Right lobe of liver (tissue), 4 donors: ENCODE results near the gene PCBP4.

Experiments used
- POLR2A ChIP-seq: fragments of 450-650 bp; IDR thresholded peaks from one replicate; pipeline ENCODE4 v1.6.1; 2017; ENCODE audit warnings: antibody characterized with exemption, mild to moderate bottlenecking
- TF ChIP-seq, protein P1 (sequence below), 4 donors: fragments of 200-600 bp in 3 of 4; fragments of 450-650 bp in 1 of 4; IDR thresholded peaks; one replicate each; pipeline versions ENCODE4 v1.5.1 to v1.8.0; 2016 to 2022; ENCODE audit warnings: antibody characterized with exemption in 4 of 4, mild to moderate bottlenecking in 2 of 4
- donor health status: DM: no; HTN: no; CAD: no.
- donor health status: DM: no; HTN: no; CAD: no.
- donor health status: DM: no; HTN: yes; CAD: no.

DNA sequence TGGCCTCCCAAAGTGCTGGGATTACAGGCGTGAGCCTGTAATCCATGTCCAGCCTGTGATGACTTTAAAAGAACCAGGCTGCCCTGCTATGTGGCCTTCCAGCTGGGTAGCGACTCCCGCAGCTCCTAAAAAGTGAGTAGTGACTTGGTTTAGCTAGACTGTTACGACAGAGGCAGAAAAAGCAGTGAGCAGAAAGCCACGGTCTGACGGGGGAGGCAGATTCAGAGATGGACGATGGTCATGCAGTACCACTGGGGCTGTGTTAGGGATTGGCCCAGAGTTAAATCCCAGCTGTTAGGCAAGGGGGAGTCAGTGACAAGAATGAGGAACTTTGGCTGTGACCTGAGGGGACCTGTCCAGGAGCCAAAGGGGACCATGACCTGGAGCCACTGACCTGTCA lies 31.5 kb upstream of the PCBP4 start:
- TF ChIP-seq, protein P1, sequence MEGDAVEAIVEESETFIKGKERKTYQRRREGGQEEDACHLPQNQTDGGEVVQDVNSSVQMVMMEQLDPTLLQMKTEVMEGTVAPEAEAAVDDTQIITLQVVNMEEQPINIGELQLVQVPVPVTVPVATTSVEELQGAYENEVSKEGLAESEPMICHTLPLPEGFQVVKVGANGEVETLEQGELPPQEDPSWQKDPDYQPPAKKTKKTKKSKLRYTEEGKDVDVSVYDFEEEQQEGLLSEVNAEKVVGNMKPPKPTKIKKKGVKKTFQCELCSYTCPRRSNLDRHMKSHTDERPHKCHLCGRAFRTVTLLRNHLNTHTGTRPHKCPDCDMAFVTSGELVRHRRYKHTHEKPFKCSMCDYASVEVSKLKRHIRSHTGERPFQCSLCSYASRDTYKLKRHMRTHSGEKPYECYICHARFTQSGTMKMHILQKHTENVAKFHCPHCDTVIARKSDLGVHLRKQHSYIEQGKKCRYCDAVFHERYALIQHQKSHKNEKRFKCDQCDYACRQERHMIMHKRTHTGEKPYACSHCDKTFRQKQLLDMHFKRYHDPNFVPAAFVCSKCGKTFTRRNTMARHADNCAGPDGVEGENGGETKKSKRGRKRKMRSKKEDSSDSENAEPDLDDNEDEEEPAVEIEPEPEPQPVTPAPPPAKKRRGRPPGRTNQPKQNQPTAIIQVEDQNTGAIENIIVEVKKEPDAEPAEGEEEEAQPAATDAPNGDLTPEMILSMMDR (IDR thresholded peaks at IDR 0.05) = no peak
- no peak for TF ChIP-seq POLR2A
